ENCODE results near the gene PBX3.

DNA sequence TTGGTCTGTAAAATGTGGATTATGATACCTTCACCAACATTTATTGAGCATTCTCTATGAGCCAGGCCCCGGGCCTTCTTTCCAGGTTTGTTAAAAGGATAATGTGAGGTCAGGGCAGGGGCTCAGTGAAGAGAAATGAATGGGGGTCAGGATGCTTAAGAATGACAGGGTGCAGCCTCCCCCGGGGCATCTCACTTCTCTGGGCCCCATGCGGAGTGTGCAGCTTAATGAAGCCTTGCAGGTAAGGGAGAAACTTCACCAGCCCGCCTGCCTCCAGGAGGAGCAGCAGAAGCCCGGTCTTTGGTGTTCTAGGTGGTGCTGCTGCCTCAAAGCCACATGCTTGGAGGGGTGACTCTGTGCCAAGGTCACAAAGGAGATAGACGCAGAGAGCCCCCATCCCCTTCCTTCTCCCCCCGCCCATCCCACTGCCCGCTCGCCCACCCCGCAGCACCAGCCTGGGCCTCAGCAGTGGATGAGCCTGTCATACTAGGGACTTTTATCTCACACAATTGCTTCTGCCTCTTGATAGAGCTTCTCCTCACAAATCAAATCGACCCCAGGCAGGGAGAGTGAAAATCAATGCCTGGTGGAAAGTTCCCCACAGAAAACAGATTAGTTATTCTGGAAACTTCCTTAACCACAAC lies 244.8 kb downstream of the PBX3 start:
- TF ChIP-seq, protein P1, sequence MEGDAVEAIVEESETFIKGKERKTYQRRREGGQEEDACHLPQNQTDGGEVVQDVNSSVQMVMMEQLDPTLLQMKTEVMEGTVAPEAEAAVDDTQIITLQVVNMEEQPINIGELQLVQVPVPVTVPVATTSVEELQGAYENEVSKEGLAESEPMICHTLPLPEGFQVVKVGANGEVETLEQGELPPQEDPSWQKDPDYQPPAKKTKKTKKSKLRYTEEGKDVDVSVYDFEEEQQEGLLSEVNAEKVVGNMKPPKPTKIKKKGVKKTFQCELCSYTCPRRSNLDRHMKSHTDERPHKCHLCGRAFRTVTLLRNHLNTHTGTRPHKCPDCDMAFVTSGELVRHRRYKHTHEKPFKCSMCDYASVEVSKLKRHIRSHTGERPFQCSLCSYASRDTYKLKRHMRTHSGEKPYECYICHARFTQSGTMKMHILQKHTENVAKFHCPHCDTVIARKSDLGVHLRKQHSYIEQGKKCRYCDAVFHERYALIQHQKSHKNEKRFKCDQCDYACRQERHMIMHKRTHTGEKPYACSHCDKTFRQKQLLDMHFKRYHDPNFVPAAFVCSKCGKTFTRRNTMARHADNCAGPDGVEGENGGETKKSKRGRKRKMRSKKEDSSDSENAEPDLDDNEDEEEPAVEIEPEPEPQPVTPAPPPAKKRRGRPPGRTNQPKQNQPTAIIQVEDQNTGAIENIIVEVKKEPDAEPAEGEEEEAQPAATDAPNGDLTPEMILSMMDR (IDR thresholded peaks at IDR 0.05): no peak
- TF ChIP-seq POLR2A (IDR thresholded peaks at IDR 0.05): no peak
